ENCODE data around the gene S100G. TPM values are rescaled to one million over a fixed set of nuclear protein-coding genes. Genes with fewer than 3 reads are reported as not detected.

The S100G gene
- total RNA-seq, 2 donors from 2014 or later, result not detected

GRCh38 chrX:16700734-16701133 lies 50.8 kb downstream of the S100G start:
- TF ChIP-seq CTCF (IDR thresholded peaks at IDR 0.05) (no peak), POLR2AphosphoS5 (IDR thresholded peaks at IDR 0.05) (no peak), POLR2A (IDR thresholded peaks at IDR 0.05) (no peak)
- no peak overlapping the region for H3K4me3 ChIP-seq
- 74% methylated on average over 2 of the region's 2 CpGs for WGBS
- H3K27ac ChIP-seq, result no peak overlapping the region
- H3K27me3 ChIP-seq (replicated peaks; ENCODE audit: insufficient read depth), result no peaks in the 10 kb centered on the region
- no peak for DNase-seq (ENCODE audit: low spot score)
- intact Hi-C loops (cut with DNase I), result no loop called here
- H3K36me3 ChIP-seq, result no peaks in the 10 kb centered on the region
- no peaks in the 10 kb centered on the region for H3K9me3 ChIP-seq
- no peaks in the 10 kb centered on the region for H3K4me1 ChIP-seq (replicated peaks)

GRCh38 chrX:16702700-16703599 lies 53.0 kb downstream of the S100G start:
- no peak overlapping the region for H3K27ac ChIP-seq
- H3K4me3 ChIP-seq, result no peak overlapping the region
- WGBS, result 86% methylated on average over 13 of the region's 15 CpGs
- no peaks in the 10 kb centered on the region for H3K36me3 ChIP-seq
- H3K27me3 ChIP-seq (replicated peaks; ENCODE audit: insufficient read depth), result no peaks in the 10 kb centered on the region
- no peaks in the 10 kb centered on the region for H3K9me3 ChIP-seq
- no peaks in the 10 kb centered on the region for H3K4me1 ChIP-seq (replicated peaks)
- intact Hi-C loops (cut with DNase I), result no loop called here
- DNase-seq (ENCODE audit: low spot score), result no peak
- TF ChIP-seq POLR2A (IDR thresholded peaks at IDR 0.05) (no peak), POLR2AphosphoS5 (IDR thresholded peaks at IDR 0.05) (no peak), CTCF (IDR thresholded peaks at IDR 0.05) (no peak)

MicroRNAs encoded within 50 kb of the gene (microRNA counts, 767-probe panel; counts per million panel counts)
- microRNA hsa-miR-548am-3p, result 2,949 to 3,162 counts per million in 2 donors

Small RNA genes within 50 kb of the gene (microRNA-seq; reads per million reads assigned to microRNA genes)
- not detected for gene MIR548AM

Small RNA genes within 50 kb of the gene (small RNA-seq; reads per million reads assigned to genes)
- gene MIR548AM, result 0 reads per million in 2 donors

Other genes starting within 250 kb of the S100G start
- 10 to 100 TPM; 14.3 to 20.4 TPM for gene CTPS2, start 62.5 kb downstream of the S100G start, total RNA-seq
- gene SYAP1, start 69.5 kb downstream of the S100G start, total RNA-seq, result 10 to 100 TPM; 23.9 to 39.4 TPM
- 10 to 100 TPM in 1 of 2 donors, 1 to 10 TPM in 1; 8.6 to 12.8 TPM for gene TXLNG, start 136.3 kb downstream of the S100G start, total RNA-seq
- gene RBBP7, start 220.2 kb downstream of the S100G start, total RNA-seq, result 100 to 1,000 TPM in 1 of 2 donors, 10 to 100 TPM in 1; 88.0 to 256 TPM

All from prostate gland (tissue), 2 donors.